Measurements from ENCODE around the gene ATOH7.
"Not testable (repeated sequence)": the region's sequence is repeated elsewhere in the genome, so short reads cannot be mapped to it uniquely, and the experiment has no call there.

ATOH7 gene

DNA sequence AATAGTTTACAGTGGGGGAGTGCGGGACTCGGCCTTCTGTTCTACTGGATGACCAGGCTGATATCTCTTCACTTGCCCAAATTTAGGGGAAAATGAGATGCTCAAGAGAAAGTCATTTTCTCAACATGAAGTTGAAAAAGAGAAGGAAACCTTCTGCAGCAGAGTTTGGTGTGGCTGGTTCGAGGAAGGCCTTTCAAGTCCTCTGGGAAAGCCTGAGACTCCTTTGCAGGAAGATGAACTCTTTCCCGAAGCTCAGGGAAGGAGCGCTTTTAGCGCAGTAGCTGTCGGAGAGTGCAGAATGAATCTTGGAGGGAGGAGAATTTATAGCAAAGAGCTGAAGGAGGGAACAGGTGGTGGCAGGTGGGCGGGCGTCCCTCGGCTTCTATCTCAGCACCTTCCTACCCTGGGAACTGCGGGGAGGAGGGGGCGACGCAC lies at the start of gene ATOH7:
Gene ATOH7, minus strand, starts transcription at position 297 of the 435 bp plus-strand sequence. CDS start 436 bp downstream, outside the sequence.
- H3K36me3 ChIP-seq (ENCODE audit: insufficient read depth, low read length) = no peaks in the 10 kb centered on the region
- peaks cover 12% of the 10 kb centered on the region for H3K4me1 ChIP-seq (ENCODE audit: insufficient read depth, low read length)
- H3K4me3 ChIP-seq (ENCODE audit: low read length) = peak within 1 kb of the TSS; percentile 84
- H2AFZ ChIP-seq (ENCODE audit: low read depth, low read length) = peak within 1 kb of the TSS; percentile 100
- H3K27me3 ChIP-seq (ENCODE audit: insufficient read depth, low read length) = peaks cover 2% of the 10 kb centered on the region
- no peaks in the 10 kb centered on the region for H3K9me3 ChIP-seq (ENCODE audit: low read length)

DNA sequence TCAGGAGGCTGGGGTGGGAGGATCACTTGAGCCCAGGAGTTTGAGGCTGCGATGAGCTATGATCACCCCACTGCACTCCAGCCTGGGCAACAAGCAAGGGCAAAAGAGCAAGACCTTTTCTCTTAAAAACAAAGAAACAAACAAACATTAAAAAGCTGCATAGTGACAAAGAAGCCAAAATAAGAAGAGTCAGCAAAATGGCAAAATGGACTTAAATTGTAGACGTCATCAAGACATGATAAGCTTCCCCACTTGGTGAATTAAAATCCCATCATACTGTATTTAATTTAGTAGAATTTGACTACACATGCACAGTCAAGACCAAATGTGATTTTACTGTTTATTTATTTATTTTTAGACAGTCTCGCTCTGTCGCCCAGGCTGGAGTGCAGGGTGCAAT lies 48.8 kb upstream of the ATOH7 start:
- H3K9me3 ChIP-seq (ENCODE audit: low read length) = peaks cover 8% of the 10 kb centered on the region
- H2AFZ ChIP-seq (ENCODE audit: low read depth, low read length) = no peak overlapping the region
- H3K36me3 ChIP-seq (ENCODE audit: insufficient read depth, low read length) = no peaks in the 10 kb centered on the region
- peaks cover 15% of the 10 kb centered on the region for H3K4me1 ChIP-seq (ENCODE audit: insufficient read depth, low read length)
- no peak overlapping the region for H3K4me3 ChIP-seq (ENCODE audit: low read length)
- H3K27me3 ChIP-seq (ENCODE audit: insufficient read depth, low read length) = no peaks in the 10 kb centered on the region

DNA sequence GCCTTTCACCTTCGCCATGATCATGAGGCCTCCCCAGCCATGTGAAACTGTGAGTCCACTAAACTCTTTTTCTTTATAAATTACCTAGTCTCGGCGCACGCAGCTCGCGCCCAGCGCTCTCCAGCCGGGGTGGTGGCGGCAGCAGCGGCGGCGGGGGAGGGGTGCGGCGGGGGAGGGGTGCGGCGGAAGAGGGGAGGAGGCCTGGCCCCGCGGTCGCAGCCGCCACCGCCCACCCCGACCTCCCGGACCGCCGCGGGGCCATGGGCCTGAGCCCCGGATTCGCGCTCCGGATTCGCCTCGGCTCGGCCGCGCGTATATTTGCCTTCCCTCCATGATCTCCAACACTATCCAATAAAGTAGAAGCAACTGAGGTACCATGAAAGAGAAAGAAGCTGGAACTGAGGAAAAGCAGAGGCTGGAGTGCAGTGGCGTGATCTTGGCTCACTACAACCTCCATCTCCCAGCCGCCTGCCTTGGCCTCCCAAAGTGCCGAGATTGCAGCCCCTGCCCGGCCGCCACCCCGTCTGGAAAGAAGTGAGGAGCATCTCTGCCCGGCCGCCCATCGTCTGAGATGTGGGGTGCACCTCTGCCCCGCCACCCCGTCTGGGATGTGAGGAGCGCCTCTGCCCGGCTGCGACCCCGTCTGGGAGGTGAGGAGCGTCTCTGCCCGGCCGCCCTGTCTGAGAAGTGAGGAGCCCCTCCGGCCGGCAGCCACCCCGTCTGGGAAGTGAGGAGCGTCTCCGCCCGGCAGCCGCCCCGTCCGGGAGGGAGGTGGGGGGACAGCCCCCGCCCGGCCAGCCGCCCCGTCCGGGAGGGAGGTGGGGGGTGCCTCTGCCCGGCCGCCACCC lies 47.2 kb upstream of the ATOH7 start:
- H3K9me3 ChIP-seq (ENCODE audit: low read length); H3K27me3 ChIP-seq (ENCODE audit: insufficient read depth, low read length); H3K4me1 ChIP-seq (ENCODE audit: insufficient read depth, low read length); H3K4me3 ChIP-seq (ENCODE audit: low read length); H3K36me3 ChIP-seq (ENCODE audit: insufficient read depth, low read length); H2AFZ ChIP-seq (ENCODE audit: low read depth, low read length): not testable (repeated sequence)

DNA sequence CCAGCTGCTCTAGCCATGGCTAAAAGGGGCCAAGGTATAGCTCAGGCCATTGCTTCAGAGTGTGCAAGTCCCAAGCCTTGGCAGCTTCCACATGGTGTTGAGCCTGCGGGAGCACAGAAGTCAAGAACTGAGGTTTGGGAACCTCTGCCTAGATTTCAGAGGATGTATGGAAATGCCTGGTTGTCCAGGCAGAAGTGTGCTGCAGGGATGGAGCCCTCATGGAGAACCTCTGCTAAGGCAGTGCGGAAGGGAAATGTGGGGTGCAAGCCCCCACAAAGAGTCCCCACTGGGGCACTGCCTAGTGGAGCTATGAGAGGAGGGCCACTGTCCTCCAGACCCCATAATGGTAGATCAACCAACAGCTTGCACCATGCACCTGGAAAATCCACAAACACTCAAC lies 45.9 kb upstream of the ATOH7 start:
- not testable (repeated sequence) for H2AFZ ChIP-seq (ENCODE audit: low read depth, low read length); H3K36me3 ChIP-seq (ENCODE audit: insufficient read depth, low read length); H3K27me3 ChIP-seq (ENCODE audit: insufficient read depth, low read length); H3K9me3 ChIP-seq (ENCODE audit: low read length); H3K4me3 ChIP-seq (ENCODE audit: low read length); H3K4me1 ChIP-seq (ENCODE audit: insufficient read depth, low read length)

DNA sequence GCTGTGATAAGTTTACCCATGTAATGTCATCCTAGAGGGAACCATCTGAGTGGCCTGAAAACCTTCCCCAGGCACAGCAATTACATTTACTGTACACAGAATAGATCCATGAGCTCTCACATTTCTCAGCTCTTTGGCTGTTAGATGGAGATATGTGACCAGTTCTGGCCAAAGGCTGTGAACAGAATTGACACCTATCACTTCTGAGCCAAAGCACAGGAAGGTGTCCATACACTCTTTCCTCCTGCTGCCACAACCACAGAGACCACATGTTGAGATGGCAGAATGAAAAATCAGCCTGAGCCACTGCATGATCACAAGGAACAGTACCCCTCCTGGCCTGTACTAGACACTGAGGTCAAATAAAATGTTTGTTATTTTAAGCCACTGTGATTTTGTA lies 44.3 kb upstream of the ATOH7 start:
- H3K27me3 ChIP-seq (ENCODE audit: insufficient read depth, low read length) = no peaks in the 10 kb centered on the region
- H3K4me1 ChIP-seq (ENCODE audit: insufficient read depth, low read length) = peaks cover 5% of the 10 kb centered on the region
- no peak overlapping the region for H2AFZ ChIP-seq (ENCODE audit: low read depth, low read length)
- H3K4me3 ChIP-seq (ENCODE audit: low read length) = no peak overlapping the region
- peaks cover 8% of the 10 kb centered on the region for H3K9me3 ChIP-seq (ENCODE audit: low read length)
- no peaks in the 10 kb centered on the region for H3K36me3 ChIP-seq (ENCODE audit: insufficient read depth, low read length)

DNA sequence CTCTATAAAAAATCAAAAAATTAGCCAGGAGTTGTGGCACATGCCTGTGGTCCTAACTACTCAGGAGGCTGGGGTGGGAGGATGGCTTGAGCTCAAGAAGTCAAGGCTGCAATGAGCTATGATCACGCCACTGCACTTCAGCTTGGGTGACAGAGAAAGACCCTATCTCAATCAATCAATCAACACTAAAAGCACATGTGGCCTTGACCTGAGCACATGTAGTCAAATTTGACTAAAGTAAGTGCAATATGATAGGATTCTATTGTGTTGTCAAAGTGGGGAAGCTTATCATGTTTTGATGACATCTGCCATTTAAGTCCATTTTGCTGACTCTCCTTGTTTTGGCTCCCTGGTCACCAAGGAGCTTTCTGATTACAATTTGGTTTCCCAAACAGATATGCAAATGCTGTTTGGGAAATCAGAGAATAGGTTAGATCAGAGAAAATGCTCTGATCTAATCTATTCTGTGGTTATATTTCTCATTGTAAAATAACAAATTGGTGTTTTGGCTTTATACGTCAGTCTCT lies 43.8 kb upstream of the ATOH7 start:
- H3K4me1 ChIP-seq (ENCODE audit: insufficient read depth, low read length) = peaks cover 10% of the 10 kb centered on the region
- no peak overlapping the region for H2AFZ ChIP-seq (ENCODE audit: low read depth, low read length)
- no peak overlapping the region for H3K4me3 ChIP-seq (ENCODE audit: low read length)
- H3K36me3 ChIP-seq (ENCODE audit: insufficient read depth, low read length) = no peaks in the 10 kb centered on the region
- H3K27me3 ChIP-seq (ENCODE audit: insufficient read depth, low read length) = no peaks in the 10 kb centered on the region
- H3K9me3 ChIP-seq (ENCODE audit: low read length) = peaks cover 8% of the 10 kb centered on the region

DNA sequence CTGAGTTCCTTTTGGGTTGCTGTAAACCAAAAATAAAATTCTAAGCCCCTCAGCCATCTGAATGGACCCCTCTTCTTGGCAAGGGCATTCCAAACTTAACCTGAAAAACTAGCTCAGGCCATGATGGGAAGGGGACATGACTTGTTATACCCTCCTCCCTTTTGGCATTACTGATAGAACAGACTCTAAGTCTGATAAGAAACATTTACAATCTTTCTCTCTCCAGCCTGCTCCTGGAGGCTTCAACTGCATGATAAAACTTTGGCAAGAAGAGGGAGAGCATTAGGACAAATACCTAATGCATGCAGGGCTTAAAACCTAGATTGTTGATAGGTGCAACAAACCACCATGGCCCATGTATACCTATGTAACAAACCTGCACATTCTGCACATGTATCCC lies 40.9 kb upstream of the ATOH7 start:
- H2AFZ ChIP-seq (ENCODE audit: low read depth, low read length) = no peak overlapping the region
- H3K4me1 ChIP-seq (ENCODE audit: insufficient read depth, low read length) = peaks cover 10% of the 10 kb centered on the region
- H3K27me3 ChIP-seq (ENCODE audit: insufficient read depth, low read length) = no peaks in the 10 kb centered on the region
- H3K9me3 ChIP-seq (ENCODE audit: low read length) = peaks cover 4% of the 10 kb centered on the region
- no peaks in the 10 kb centered on the region for H3K36me3 ChIP-seq (ENCODE audit: insufficient read depth, low read length)
- no peak overlapping the region for H3K4me3 ChIP-seq (ENCODE audit: low read length)

DNA sequence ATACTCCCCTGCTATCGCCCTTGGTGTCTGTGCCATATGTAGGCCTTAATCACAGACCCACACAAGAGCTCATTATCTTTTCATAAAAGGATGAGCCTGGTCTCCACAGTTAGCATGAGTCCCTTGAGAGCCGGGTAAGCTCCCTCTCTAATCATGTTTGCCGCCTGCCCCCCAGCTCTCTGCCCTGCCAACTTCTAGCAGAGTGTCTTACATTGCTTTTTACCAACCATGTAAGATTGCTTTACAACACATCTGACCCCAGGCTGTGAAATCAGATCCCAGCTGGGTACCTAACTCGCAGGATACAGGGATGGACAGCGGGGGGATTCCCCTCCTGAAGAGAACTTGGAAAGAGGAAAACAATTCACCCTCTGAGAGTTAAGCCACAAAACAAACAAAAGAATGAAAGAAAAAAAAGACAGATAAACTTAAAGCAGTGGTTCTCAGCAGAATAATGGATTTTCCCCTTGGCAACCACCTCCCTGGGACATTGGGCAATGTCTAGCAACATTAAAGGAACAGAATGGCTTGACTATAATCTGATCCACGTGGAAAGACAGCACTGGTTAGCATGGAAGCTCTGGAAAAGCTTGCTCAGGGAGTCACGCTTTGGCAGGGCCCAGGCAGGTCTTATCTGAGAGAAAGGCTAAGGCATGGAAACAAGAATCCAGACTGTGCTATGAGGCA lies 39.4 kb upstream of the ATOH7 start:
- no peaks in the 10 kb centered on the region for H3K36me3 ChIP-seq (ENCODE audit: insufficient read depth, low read length)
- H3K4me3 ChIP-seq (ENCODE audit: low read length) = no peak overlapping the region
- peaks cover 10% of the 10 kb centered on the region for H3K4me1 ChIP-seq (ENCODE audit: insufficient read depth, low read length)
- peak overlapping the region; percentile 62 for H2AFZ ChIP-seq (ENCODE audit: low read depth, low read length)
- no peaks in the 10 kb centered on the region for H3K9me3 ChIP-seq (ENCODE audit: low read length)
- no peaks in the 10 kb centered on the region for H3K27me3 ChIP-seq (ENCODE audit: insufficient read depth, low read length)

DNA sequence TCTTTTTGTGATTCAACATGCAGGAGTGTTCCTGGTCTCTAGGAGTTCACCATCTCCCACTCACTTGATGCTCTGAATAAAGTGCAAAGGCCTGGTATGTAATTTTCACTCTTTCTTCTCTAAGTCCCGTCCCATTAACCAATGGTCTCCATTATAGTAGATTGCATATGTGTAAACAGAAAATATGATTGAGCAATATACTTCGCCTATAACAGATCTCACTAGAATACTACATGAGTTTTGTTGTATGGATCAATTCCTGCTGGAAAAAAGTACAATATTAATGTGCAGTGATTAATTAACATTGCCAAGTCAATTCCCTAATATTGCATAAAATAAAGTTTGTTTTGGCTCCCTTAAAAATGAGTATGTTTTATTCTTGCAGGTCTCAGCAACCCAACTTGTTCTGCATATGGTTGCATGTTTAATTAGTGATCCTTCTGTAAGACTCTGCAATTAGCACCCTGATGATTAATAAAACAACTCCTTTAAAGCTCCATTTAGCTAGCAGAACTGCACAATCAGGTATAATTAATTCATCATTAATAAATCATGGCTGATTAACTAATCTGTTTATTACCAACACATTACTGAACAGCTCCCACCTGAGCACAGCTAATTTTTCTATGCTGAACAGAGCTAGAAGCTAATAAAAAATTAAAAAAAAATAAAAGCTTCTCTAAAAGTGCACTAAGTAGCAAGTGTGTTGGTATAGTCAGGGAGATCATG lies 37.8 kb upstream of the ATOH7 start:
- Histone ChIP-seq H3K4me3 (ENCODE audit: low read length) (no peak overlapping the region), H3K9me3 (ENCODE audit: low read length) (no peaks in the 10 kb centered on the region), H3K36me3 (ENCODE audit: insufficient read depth, low read length) (no peaks in the 10 kb centered on the region), H3K4me1 (ENCODE audit: insufficient read depth, low read length) (peaks cover 10% of the 10 kb centered on the region), H3K27me3 (ENCODE audit: insufficient read depth, low read length) (no peaks in the 10 kb centered on the region), H2AFZ (ENCODE audit: low read depth, low read length) (no peak overlapping the region)

DNA sequence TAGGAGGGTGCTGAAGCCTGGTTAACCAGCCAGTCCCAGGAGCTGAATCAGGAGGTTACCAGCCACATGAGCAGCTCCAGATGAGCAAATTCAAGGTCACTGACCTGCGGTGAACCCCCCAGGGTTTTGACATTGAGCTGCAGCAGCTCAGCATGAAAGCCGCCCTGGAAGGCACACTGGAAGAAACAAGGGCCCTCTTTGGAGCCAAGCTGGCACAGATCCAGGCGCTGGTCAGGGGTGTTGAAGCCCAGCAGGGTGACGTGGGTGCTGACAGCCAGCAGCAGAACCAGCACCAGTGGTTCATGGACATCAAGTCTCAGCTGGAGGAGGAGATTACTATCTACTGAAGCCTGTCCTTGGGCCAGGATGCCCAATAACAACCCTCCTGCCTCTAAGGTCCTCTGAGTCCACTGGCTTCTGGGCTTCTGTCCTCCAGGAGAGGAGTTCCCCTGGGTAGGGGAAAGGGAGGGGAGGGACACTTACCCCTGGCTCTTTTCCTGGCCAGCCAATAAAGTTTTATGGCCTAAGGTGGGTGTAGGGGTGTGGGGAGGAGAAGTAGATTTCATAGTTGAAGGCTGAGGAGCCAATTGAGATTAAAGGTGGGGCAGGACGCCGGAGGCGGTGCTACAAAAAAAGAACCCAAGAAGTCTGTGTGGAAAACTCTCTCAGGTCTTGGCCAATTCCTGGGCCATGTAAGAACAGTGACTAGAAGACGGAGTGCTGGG lies 29.4 kb upstream of the ATOH7 start:
- H3K27me3 ChIP-seq (ENCODE audit: insufficient read depth, low read length) = no peaks in the 10 kb centered on the region
- H3K4me1 ChIP-seq (ENCODE audit: insufficient read depth, low read length) = no peaks in the 10 kb centered on the region
- no peaks in the 10 kb centered on the region for H3K36me3 ChIP-seq (ENCODE audit: insufficient read depth, low read length)
- H3K4me3 ChIP-seq (ENCODE audit: low read length) = no peak overlapping the region
- H2AFZ ChIP-seq (ENCODE audit: low read depth, low read length) = no peak overlapping the region
- H3K9me3 ChIP-seq (ENCODE audit: low read length) = no peaks in the 10 kb centered on the region

DNA sequence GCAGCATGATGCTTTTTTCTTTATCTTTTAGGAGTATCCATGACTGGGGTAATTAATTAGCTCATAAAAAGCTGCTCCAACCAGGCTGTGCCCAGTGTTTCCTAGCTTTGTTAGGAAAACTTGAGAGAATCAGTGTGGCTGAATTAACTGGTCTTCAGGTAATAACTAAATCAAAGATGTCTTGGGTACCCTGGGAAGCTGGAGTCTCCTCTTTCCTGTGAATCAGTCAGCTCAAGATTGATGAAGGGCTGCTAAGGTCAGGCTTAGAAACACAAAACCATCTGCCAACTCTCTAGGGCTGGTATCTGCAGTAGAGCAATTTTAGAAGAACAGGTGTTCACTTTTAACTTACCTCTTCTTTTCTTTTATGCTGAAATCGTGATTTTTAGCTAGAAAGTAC lies 21.4 kb upstream of the ATOH7 start:
- Histone ChIP-seq H3K4me3 (ENCODE audit: low read length) (no peak overlapping the region), H2AFZ (ENCODE audit: low read depth, low read length) (no peak overlapping the region), H3K36me3 (ENCODE audit: insufficient read depth, low read length) (no peaks in the 10 kb centered on the region), H3K4me1 (ENCODE audit: insufficient read depth, low read length) (no peaks in the 10 kb centered on the region), H3K27me3 (ENCODE audit: insufficient read depth, low read length) (no peaks in the 10 kb centered on the region), H3K9me3 (ENCODE audit: low read length) (no peaks in the 10 kb centered on the region)

DNA sequence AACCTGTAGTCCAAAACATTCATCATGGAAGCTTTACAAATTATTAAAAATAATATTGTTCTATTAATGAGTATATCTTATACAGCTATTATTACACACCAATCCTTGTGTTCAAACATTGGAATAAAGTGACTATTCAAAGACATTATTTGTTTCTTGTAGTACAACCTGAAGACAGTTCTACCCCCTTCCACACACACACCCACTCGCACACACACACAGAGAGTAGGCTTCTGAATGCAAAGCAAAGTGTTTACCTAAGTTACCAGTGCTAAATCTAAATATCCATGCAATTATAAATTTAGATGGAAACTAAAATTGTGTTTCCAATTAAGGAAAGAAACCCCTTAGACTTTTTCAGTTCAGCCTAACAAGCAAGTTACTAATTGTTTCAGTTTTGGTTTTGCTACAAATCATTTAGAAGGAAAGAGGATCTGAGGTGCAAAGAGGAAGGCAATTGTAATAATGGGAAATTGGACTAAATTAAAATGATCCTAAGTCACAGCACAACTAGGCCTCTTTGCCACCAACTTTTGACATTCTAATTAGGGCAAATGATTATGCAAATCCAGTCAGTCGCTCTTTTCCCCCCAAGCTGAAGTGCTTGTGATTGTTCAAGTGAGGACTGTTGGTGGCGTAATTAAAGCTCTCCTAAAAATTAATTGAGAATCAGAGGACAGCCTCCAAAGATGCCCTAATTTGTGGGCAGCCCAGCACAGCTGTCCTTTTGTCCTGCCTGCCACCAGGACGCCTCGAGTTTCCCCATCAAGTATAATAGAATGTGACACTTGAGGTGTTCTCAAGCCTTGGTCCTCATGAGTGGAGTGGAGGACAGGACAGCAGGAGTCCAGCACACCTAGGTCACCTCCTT lies 19.9 kb upstream of the ATOH7 start:
- no peak overlapping the region for H3K4me3 ChIP-seq (ENCODE audit: low read length)
- H3K36me3 ChIP-seq (ENCODE audit: insufficient read depth, low read length) = no peaks in the 10 kb centered on the region
- H3K9me3 ChIP-seq (ENCODE audit: low read length) = no peaks in the 10 kb centered on the region
- no peak overlapping the region for H2AFZ ChIP-seq (ENCODE audit: low read depth, low read length)
- H3K4me1 ChIP-seq (ENCODE audit: insufficient read depth, low read length) = no peaks in the 10 kb centered on the region
- no peaks in the 10 kb centered on the region for H3K27me3 ChIP-seq (ENCODE audit: insufficient read depth, low read length)
